Measurements from ENCODE around the gene NCBP2.

Gene NCBP2

GRCh38 chr3:196918968-196919367 is 23.4 kb downstream of the NCBP2 start:
- TF ChIP-seq, protein P1, sequence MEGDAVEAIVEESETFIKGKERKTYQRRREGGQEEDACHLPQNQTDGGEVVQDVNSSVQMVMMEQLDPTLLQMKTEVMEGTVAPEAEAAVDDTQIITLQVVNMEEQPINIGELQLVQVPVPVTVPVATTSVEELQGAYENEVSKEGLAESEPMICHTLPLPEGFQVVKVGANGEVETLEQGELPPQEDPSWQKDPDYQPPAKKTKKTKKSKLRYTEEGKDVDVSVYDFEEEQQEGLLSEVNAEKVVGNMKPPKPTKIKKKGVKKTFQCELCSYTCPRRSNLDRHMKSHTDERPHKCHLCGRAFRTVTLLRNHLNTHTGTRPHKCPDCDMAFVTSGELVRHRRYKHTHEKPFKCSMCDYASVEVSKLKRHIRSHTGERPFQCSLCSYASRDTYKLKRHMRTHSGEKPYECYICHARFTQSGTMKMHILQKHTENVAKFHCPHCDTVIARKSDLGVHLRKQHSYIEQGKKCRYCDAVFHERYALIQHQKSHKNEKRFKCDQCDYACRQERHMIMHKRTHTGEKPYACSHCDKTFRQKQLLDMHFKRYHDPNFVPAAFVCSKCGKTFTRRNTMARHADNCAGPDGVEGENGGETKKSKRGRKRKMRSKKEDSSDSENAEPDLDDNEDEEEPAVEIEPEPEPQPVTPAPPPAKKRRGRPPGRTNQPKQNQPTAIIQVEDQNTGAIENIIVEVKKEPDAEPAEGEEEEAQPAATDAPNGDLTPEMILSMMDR (IDR thresholded peaks at IDR 0.05; ENCODE audit: extremely low read depth, missing control alignments): no peak
- no peak for DNase-seq (ENCODE audit: low spot score)

- TF ChIP-seq, protein P1 (IDR thresholded peaks at IDR 0.05; ENCODE audit: extremely low read depth, missing control alignments): no peak
- DNase-seq (ENCODE audit: low spot score): no peak
Observed at GRCh38 chr3:196916995-196917394, 25.3 kb downstream of the NCBP2 start.

DNA sequence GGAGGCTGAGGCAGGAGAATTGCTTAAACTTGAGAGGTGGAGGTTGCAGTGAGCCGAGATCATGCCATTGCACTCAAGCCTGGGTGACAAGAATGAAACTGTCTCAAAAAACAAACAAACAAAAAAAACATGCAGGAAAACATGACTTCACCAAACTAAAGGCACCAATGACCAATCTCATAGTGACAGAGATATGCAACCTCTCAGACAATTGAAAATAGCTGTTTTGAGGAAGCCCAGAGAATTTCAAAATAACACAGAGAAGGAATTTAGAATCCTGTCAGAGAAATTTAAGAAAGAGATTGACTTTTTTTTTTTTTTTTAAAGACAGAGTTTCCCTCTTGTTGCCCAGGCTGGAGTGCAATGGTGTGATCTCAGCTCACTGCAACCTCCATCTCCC is 26.1 kb downstream of the NCBP2 start:
- TF ChIP-seq, protein P1 (IDR thresholded peaks at IDR 0.05; ENCODE audit: extremely low read depth, missing control alignments): no peak
- no peak for DNase-seq (ENCODE audit: low spot score)

DNA sequence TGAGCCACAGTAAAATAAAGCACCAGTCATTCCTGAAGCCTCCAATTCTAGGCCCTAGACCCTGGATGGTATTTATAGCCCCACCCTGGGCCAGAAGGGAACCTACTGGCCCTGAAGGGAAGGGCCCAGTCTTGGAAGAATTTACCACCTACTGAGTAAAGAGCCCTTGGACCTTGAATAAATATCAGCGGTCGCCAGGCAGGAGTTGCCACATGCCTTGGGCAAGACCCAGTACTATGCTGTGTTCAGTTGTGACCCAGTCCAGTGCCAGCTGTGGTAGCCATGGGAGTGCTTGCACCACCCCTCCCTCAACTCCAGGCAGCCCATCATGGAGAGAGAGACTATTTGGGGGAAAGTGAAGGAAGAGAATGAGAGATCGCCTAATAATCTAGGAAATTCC is 27.0 kb downstream of the NCBP2 start:
- no peak for DNase-seq (ENCODE audit: low spot score)
- TF ChIP-seq, protein P1 (IDR thresholded peaks at IDR 0.05; ENCODE audit: extremely low read depth, missing control alignments): no peak

DNA sequence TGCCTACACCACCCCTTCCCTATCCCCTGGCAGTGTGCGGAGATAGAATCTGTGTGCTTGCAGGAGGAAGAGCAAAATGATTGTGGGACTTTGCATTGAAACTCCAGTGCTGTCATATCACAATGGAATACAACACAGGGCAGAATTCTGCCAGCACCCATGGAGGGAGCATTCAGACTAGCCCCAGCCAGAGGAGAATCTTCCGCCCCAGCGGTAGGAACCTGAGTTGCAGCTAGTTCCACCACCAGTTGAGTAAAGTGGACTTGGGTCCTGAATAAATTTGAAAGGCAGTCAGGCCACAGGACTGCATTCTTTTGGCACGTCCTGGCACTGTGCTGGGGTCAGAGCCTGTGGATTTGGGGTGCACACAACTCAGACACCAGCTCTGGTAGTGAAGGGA is 27.5 kb downstream of the NCBP2 start:
- DNase-seq (ENCODE audit: low spot score): no peak
- TF ChIP-seq, protein P1 (IDR thresholded peaks at IDR 0.05; ENCODE audit: extremely low read depth, missing control alignments): no peak

DNA sequence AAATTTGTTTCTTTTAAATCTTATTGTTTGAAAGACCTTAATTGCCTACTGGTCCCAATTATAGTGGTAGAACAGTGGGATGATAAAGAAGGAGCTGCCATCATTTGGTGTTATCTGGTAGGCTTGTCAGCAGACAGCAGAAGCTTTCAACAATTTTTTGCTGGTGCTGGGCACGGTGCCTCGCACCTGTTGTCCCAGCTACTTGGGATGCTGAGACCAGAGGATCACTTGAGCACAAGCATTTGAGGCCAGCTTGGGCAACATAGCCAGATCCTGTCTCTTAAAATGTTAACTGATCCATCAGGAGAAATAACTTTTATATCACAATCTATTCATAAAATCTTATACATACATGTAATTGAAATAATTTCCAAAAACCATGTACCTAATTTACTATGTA is 38.6 kb downstream of the NCBP2 start:
- TF ChIP-seq, protein P1 (IDR thresholded peaks at IDR 0.05; ENCODE audit: extremely low read depth, missing control alignments): no peak
- no peak for DNase-seq (ENCODE audit: low spot score)

DNA sequence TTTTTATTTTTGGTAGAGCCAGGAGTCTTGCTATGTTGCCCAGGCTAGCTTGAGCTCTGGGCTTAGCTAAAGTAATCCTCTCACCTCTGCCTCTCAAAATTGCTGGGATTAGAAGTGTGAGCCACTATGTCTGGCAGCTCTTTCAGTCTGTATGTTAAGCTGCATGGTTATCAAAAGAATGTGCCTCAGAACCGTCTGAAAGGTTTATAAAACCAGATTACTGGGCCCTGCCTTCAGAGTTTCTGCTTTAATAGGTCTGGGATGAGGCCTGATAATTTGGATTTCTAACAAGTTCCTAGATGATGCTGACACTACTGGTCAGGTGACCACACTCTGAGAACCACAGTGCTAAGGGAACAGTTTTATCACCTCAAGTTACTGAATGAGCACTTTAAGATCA is 40.0 kb downstream of the NCBP2 start:
- TF ChIP-seq, protein P1 (IDR thresholded peaks at IDR 0.05; ENCODE audit: extremely low read depth, missing control alignments): no peak
- no peak for DNase-seq (ENCODE audit: low spot score)

Measured in GM20000 (cell line).